Measurements from ENCODE around the gene AQP12A.

GRCh38 chr2:240716130-240716798 is 24.6 kb downstream of the AQP12A start:
- TF ChIP-seq BCLAF1 (IDR thresholded peaks at IDR 0.05; ENCODE audit: borderline replicate concordance in 1 of 2, control insufficient read depth in 1 of 2, low read depth in 2 of 2, low read length in 1 of 2): no peak
- TF ChIP-seq KDM2B (CRISPR knock-in tag; IDR thresholded peaks at IDR 0.05): no peak
- TF ChIP-seq, protein P1, sequence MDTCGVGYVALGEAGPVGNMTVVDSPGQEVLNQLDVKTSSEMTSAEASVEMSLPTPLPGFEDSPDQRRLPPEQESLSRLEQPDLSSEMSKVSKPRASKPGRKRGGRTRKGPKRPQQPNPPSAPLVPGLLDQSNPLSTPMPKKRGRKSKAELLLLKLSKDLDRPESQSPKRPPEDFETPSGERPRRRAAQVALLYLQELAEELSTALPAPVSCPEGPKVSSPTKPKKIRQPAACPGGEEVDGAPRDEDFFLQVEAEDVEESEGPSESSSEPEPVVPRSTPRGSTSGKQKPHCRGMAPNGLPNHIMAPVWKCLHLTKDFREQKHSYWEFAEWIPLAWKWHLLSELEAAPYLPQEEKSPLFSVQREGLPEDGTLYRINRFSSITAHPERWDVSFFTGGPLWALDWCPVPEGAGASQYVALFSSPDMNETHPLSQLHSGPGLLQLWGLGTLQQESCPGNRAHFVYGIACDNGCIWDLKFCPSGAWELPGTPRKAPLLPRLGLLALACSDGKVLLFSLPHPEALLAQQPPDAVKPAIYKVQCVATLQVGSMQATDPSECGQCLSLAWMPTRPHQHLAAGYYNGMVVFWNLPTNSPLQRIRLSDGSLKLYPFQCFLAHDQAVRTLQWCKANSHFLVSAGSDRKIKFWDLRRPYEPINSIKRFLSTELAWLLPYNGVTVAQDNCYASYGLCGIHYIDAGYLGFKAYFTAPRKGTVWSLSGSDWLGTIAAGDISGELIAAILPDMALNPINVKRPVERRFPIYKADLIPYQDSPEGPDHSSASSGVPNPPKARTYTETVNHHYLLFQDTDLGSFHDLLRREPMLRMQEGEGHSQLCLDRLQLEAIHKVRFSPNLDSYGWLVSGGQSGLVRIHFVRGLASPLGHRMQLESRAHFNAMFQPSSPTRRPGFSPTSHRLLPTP (IDR thresholded peaks at IDR 0.05; ENCODE audit: borderline replicate concordance, extremely low read depth, insufficient read length): no peak
- no peak for TF ChIP-seq POLR2AphosphoS2 (IDR thresholded peaks at IDR 0.05; ENCODE audit: low read length)
- TF ChIP-seq EZH2 (IDR thresholded peaks at IDR 0.05; ENCODE audit: borderline replicate concordance, low read depth, low read length): no peak
- TF ChIP-seq, protein P2, sequence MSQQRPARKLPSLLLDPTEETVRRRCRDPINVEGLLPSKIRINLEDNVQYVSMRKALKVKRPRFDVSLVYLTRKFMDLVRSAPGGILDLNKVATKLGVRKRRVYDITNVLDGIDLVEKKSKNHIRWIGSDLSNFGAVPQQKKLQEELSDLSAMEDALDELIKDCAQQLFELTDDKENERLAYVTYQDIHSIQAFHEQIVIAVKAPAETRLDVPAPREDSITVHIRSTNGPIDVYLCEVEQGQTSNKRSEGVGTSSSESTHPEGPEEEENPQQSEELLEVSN (IDR thresholded peaks at IDR 0.05; ENCODE audit: borderline replicate concordance in 1 of 2, extremely low read depth in 1 of 2, insufficient read depth in 1 of 2, insufficient read length in 1 of 2, low read depth in 1 of 2, low read length in 1 of 2, poor library complexity in 1 of 2, severe bottlenecking in 1 of 2): no peak
- TF ChIP-seq, protein P3, sequence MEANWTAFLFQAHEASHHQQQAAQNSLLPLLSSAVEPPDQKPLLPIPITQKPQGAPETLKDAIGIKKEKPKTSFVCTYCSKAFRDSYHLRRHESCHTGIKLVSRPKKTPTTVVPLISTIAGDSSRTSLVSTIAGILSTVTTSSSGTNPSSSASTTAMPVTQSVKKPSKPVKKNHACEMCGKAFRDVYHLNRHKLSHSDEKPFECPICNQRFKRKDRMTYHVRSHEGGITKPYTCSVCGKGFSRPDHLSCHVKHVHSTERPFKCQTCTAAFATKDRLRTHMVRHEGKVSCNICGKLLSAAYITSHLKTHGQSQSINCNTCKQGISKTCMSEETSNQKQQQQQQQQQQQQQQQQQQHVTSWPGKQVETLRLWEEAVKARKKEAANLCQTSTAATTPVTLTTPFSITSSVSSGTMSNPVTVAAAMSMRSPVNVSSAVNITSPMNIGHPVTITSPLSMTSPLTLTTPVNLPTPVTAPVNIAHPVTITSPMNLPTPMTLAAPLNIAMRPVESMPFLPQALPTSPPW (CRISPR knock-in tag; IDR thresholded peaks at IDR 0.05): no peak
